ENCODE data around the gene GLI3. TPM values are rescaled to one million over a fixed set of nuclear protein-coding genes. Genes with fewer than 3 reads are reported as not detected.

Gene GLI3
- total RNA-seq, 1 donor from 2014 or later = 9.0 TPM

DNA sequence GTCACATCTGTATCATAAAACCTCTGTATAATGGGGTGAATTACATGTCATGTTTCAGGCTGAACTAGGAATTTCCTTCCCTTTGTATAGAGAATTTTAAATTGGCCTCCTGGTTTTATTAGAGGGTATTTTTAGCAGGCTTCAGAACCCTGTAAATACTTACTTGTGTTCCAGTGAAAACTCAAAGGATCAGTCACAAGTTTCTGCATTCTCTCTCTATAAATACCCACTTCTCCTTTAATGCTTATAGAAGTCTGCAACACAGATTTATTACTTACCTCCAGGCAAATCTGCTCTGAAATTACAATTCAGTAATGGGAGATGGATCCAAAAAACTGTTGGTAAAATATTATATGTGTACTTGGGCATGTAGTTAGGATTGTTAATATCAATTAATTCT lies 161.6 kb downstream of the GLI3 start:
- H3K4me1 Mint-ChIP-seq (ENCODE audit: low read depth) = no peaks in the 10 kb centered on the region
- H3K4me3 Mint-ChIP-seq (ENCODE audit: low read depth) = no peak overlapping the region

DNA sequence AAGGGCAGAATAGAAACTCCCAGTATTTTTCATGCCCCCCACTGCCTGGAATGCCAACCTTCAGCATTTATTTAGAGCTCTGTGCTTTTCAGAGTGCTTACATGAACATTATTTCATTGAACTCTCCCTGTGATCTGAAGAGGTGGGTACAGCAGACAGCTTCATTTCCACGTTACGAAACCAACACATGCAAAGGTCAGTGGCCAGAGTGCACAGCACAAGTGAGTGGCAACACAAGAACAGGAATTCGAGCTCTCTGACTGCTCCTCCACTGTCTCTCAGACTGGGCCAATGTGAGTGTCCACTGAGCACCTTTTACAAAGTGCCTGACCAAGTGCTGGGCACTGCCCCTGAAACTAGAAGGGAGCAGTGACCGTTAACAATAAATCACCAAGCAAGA lies 162.9 kb downstream of the GLI3 start:
- no peak for DNase-seq (ENCODE audit: low spot score, unreplicated experiment)
- peaks cover 86% of the 10 kb centered on the region for H3K27me3 Mint-ChIP-seq
- no peak overlapping the region for H3K27ac Mint-ChIP-seq
- TF ChIP-seq, protein P1, sequence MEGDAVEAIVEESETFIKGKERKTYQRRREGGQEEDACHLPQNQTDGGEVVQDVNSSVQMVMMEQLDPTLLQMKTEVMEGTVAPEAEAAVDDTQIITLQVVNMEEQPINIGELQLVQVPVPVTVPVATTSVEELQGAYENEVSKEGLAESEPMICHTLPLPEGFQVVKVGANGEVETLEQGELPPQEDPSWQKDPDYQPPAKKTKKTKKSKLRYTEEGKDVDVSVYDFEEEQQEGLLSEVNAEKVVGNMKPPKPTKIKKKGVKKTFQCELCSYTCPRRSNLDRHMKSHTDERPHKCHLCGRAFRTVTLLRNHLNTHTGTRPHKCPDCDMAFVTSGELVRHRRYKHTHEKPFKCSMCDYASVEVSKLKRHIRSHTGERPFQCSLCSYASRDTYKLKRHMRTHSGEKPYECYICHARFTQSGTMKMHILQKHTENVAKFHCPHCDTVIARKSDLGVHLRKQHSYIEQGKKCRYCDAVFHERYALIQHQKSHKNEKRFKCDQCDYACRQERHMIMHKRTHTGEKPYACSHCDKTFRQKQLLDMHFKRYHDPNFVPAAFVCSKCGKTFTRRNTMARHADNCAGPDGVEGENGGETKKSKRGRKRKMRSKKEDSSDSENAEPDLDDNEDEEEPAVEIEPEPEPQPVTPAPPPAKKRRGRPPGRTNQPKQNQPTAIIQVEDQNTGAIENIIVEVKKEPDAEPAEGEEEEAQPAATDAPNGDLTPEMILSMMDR (IDR thresholded peaks at IDR 0.05; ENCODE audit: unreplicated experiment) = no peak
- H3K9me3 Mint-ChIP-seq (ENCODE audit: low read depth) = no peaks in the 10 kb centered on the region
- no peak overlapping the region for H3K4me3 Mint-ChIP-seq (ENCODE audit: low read depth)
- H3K4me1 Mint-ChIP-seq (ENCODE audit: low read depth) = no peaks in the 10 kb centered on the region
- H3K36me3 Mint-ChIP-seq (ENCODE audit: insufficient read depth) = no peaks in the 10 kb centered on the region

More for the DNA sequence above, 161.6 kb downstream of the GLI3 start:
- no peak for DNase-seq (ENCODE audit: low spot score, unreplicated experiment)
- Mint-ChIP-seq H3K9me3 (ENCODE audit: low read depth) (no peaks in the 10 kb centered on the region), H3K27me3 (peaks cover 87% of the 10 kb centered on the region), H3K36me3 (ENCODE audit: insufficient read depth) (no peaks in the 10 kb centered on the region), H3K27ac (no peak overlapping the region)
- TF ChIP-seq, protein P1 (IDR thresholded peaks at IDR 0.05; ENCODE audit: unreplicated experiment) = no peak

DNA sequence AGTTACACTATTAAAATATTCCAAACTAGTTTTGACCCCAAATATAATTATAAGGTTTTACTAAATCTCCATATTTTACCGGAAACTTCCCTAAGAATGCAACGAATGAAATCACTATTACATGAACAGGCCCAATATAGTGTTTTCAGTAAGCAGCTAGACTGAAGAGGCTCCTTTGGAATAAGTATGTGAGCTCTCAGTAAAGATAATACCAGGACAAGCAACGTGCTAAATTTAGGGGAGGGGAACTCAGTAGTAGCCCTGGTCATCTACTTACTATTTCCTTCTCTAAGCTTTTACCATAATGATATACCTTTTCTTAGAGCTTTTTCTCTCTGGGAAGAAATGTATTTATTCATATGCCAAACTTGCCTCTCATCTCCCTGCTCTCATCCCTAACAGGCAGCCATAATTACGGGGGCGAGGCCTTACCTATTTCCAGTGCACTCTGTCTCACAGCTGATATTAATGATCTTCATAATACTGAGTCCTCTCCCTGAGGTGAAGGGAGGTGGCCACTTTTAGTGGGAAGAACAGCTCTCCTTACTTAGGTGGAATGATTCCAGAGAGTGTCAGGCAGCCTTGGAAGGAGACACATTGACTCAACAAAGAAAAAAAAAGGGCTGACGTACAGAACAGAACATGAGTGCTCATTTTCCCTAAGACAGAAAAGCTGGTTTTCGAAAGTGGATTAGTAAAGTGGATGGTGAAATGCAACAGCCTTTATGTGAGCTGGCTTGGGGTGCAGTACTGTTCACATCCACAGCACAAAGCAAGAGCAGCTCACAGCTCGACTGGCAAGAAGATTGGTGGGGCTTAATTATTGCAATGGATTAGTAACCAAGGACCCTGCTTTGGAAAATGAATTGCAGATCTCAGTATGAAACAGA lies 165.4 kb downstream of the GLI3 start:
- DNase-seq (ENCODE audit: low spot score, unreplicated experiment) = no peak
- no peaks in the 10 kb centered on the region for H3K36me3 Mint-ChIP-seq (ENCODE audit: insufficient read depth)
- H3K9me3 Mint-ChIP-seq (ENCODE audit: low read depth) = no peaks in the 10 kb centered on the region
- H3K27ac Mint-ChIP-seq = no peak overlapping the region
- no peak overlapping the region for H3K4me3 Mint-ChIP-seq (ENCODE audit: low read depth)
- TF ChIP-seq, protein P1 (IDR thresholded peaks at IDR 0.05; ENCODE audit: unreplicated experiment) = peak; percentile 39
- H3K4me1 Mint-ChIP-seq (ENCODE audit: low read depth) = peaks cover 4% of the 10 kb centered on the region
- peaks cover 77% of the 10 kb centered on the region for H3K27me3 Mint-ChIP-seq

DNA sequence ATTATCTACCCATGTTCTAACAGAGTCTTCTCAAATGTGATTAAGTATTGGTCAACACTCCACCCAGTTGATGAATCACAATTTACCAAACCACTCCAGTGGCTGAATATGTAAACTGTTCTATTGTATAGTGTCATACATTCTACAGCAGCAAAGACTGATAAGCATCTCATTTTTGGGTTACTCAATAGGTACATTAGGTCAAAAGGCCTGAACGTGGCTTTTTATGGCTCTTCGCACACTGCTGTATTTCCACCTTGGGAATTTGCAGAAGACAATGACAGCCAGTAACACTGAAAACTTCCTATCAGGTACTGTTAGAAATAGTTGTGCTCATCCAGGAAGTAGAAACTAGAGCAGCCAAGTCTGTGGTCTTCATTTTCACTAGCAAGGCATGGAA lies 166.9 kb downstream of the GLI3 start:
- H3K27me3 Mint-ChIP-seq = peaks cover 76% of the 10 kb centered on the region
- peaks cover 8% of the 10 kb centered on the region for H3K4me1 Mint-ChIP-seq (ENCODE audit: low read depth)
- H3K4me3 Mint-ChIP-seq (ENCODE audit: low read depth) = no peak overlapping the region
- no peaks in the 10 kb centered on the region for H3K36me3 Mint-ChIP-seq (ENCODE audit: insufficient read depth)
- H3K27ac Mint-ChIP-seq = no peak overlapping the region
- TF ChIP-seq, protein P1 (IDR thresholded peaks at IDR 0.05; ENCODE audit: unreplicated experiment) = no peak
- H3K9me3 Mint-ChIP-seq (ENCODE audit: low read depth) = no peaks in the 10 kb centered on the region
- no peak for DNase-seq (ENCODE audit: low spot score, unreplicated experiment)

DNA sequence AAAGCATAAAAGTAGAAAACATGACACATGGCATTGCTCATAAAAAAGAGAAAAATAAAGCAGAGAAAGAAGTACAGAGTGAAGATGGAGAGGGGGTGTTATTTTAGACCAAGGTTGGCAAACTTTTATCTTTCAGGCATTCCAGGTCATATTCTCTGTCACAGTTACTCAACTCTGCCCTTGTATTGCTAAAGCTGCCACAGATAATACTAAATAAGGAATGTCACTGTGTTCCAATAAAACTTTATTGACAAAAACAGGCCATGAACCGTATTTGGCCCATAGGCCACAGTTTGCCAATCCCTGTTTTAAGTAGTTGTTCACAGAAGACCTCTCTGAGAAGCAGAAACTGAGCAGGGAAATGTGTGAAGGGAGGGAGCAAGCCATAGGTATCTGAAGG lies 167.4 kb downstream of the GLI3 start:
- H3K27ac Mint-ChIP-seq = no peak overlapping the region
- H3K4me3 Mint-ChIP-seq (ENCODE audit: low read depth) = no peak overlapping the region
- TF ChIP-seq, protein P1 (IDR thresholded peaks at IDR 0.05; ENCODE audit: unreplicated experiment) = no peak
- DNase-seq (ENCODE audit: low spot score, unreplicated experiment) = no peak
- peaks cover 74% of the 10 kb centered on the region for H3K27me3 Mint-ChIP-seq
- no peaks in the 10 kb centered on the region for H3K36me3 Mint-ChIP-seq (ENCODE audit: insufficient read depth)
- H3K9me3 Mint-ChIP-seq (ENCODE audit: low read depth) = no peaks in the 10 kb centered on the region
- H3K4me1 Mint-ChIP-seq (ENCODE audit: low read depth) = peaks cover 8% of the 10 kb centered on the region
